ENCODE data around the gene ARHGAP36. TPM values are rescaled to one million over a fixed set of nuclear protein-coding genes. Genes with fewer than 3 reads are reported as not detected.

The ARHGAP36 gene
- total and polyA plus RNA-seq, 2 donors (not counting 3 experiments of a cell fraction or from before 2014, with no cell fraction given), result not detected

- DNase-seq (ENCODE audit: low read depth, low spot score), result no peak
- Histone ChIP-seq H3K4me2 (ENCODE audit: insufficient read depth, low read length) (no peak overlapping the region), H4K20me1 (replicated peaks; ENCODE audit: control insufficient read depth, extremely low read depth, insufficient read depth, low read length) (no peaks in the 10 kb centered on the region), H3K9me3 (replicated peaks; ENCODE audit: control insufficient read depth, insufficient read depth, low read length) (no peaks in the 10 kb centered on the region), H3K79me2 (ENCODE audit: control insufficient read depth, insufficient read depth, low read length) (no peaks in the 10 kb centered on the region), H3K4me1 (ENCODE audit: control insufficient read depth, extremely low read depth, insufficient read depth, low read length) (no peaks in the 10 kb centered on the region), H3K9me1 (replicated peaks; ENCODE audit: control insufficient read depth, extremely low read depth, insufficient read depth, low read length) (no peaks in the 10 kb centered on the region), H3K27me3 (ENCODE audit: control insufficient read depth in 2 of 2, insufficient read depth in 2 of 2, low read length in 2 of 2) (no peaks in the 10 kb centered on the region), H2AFZ (ENCODE audit: low read depth, low read length) (no peak overlapping the region), H3K36me3 (ENCODE audit: control insufficient read depth in 2 of 2, extremely low read depth in 1 of 2, insufficient read depth in 2 of 2, low read length in 2 of 2) (no peaks in the 10 kb centered on the region), H3K4me3 (replicated peaks in 1 of 3; ENCODE audit: insufficient read depth in 1 of 3, low read depth in 1 of 3, low read length in 3 of 3) (no peak overlapping the region), H3K27ac (ENCODE audit: insufficient read depth, low read depth, low read length) (no peak overlapping the region), H3K9ac (replicated peaks; ENCODE audit: extremely low read depth, insufficient read depth, low read length) (no peak overlapping the region)
- no peak for FAIRE-seq
- BruUV-seq (replicated peaks), result no TSS peak
- CTCF ChIA-PET, result no interaction called here
- POLR2A ChIA-PET, result no interaction called here
- intact Hi-C loops (cut with micrococcal nuclease), result no loop called here
- TF ChIP-seq POLR2AphosphoS5 (IDR thresholded peaks at IDR 0.05; ENCODE audit: insufficient read depth, low read depth, low read length) (no peak), CTCF (IDR thresholded peaks at IDR 0.05; ENCODE audit: extremely low read depth in 1 of 2, insufficient read depth in 1 of 2, low read depth in 1 of 2, low read length in 2 of 2) (no peak), GATA2 (IDR thresholded peaks at IDR 0.05; ENCODE audit: insufficient read depth, insufficient read length, low read depth, low read length) (no peak), MAX (IDR thresholded peaks at IDR 0.05; ENCODE audit: insufficient read depth, insufficient read length) (no peak), FOS (IDR thresholded peaks at IDR 0.05; ENCODE audit: borderline replicate concordance, insufficient read depth, low read length) (no peak), EZH2 (IDR thresholded peaks at IDR 0.05; ENCODE audit: borderline replicate concordance, low read depth, low read length, severe bottlenecking) (no peak), POLR2A (IDR thresholded peaks at IDR 0.05; ENCODE audit: low read depth, low read length) (no peak), JUN (IDR thresholded peaks at IDR 0.05; ENCODE audit: borderline replicate concordance, insufficient read depth, insufficient read length, low read depth) (no peak), MYC (IDR thresholded peaks at IDR 0.05; ENCODE audit: low read depth, low read length) (no peak)
- dilution Hi-C loops (cut with MboI; ENCODE audit: extremely low pct_ligation_motif_present, low sequenced_read_pairs), result no loop called here
These were observed 80.9 kb downstream of the ARHGAP36 start for GRCh38 chrX:131139072-131139471.

Other genes with a start within 250 kb of the ARHGAP36 start
- 12.2 and 13.1 TPM in 2 replicates for gene ENOX2, start 155.1 kb upstream of the ARHGAP36 start, total RNA-seq
- gene ENOX2, start 155.1 kb upstream of the ARHGAP36 start, polyA plus RNA-seq, result 4.6 and 5.5 TPM in 2 replicates
- not detected in 2 replicates for gene IGSF1, start 231.0 kb downstream of the ARHGAP36 start, total RNA-seq
- gene IGSF1, start 231.0 kb downstream of the ARHGAP36 start, polyA plus RNA-seq, result not detected in 2 replicates

Measured in endothelial cell of umbilical vein (primary cell).